GM10248 (cell line): ENCODE data around the gene COL4A1.

ENCODE experiments used
- CTCF ChIA-PET: fragments of 300-600 bp; sonication (Branson Sonifier 250); formaldehyde crosslinking; extraction: SDS; loops from one replicate; lab custom pipeline; 2021; ENCODE audit warnings: antibody characterized with exemption; lab: Yijun Ruan, JAX
- POLR2A ChIA-PET: fragments of 350-650 bp; sonication (Branson Sonifier 250); formaldehyde crosslinking; extraction: SDS; loops from one replicate; lab custom pipeline; 2020; ENCODE audit warnings: antibody characterized with exemption; lab: Yijun Ruan, JAX
- DNase-seq: peaks from one replicate; pipeline ENCODE4 v3.0.0; 2012; ENCODE audit errors: extremely low spot score
- TF ChIP-seq, protein P1 (sequence below): IDR thresholded peaks from 2 replicates; pipeline ENCODE4 v1.5.1; 2012; ENCODE audit warnings: mild to moderate bottlenecking, low read depth; ENCODE audit errors: extremely low read depth, missing control alignments, control extremely low read depth

COL4A1 gene

DNA sequence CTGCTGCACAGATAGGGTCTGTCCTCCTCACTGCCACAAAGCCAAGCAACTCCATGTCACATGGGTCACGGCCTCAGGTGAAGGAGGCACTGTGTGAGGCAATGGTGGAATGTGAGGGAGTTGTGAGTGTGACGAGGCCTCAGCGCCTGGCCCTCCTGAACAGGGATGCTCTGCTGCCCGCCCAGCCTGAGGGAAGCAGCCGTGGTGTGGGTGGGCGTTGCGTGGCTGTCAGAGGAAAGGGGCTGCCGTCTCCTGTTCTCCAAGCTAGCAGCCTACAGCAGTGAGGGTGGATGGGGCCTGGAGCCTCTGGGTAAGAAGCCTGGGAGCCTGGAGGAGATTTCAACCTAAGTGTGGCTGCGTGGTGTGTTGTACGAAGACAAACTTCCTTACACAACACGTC is 125.0 kb downstream of the COL4A1 start:
- TF ChIP-seq, protein P1, sequence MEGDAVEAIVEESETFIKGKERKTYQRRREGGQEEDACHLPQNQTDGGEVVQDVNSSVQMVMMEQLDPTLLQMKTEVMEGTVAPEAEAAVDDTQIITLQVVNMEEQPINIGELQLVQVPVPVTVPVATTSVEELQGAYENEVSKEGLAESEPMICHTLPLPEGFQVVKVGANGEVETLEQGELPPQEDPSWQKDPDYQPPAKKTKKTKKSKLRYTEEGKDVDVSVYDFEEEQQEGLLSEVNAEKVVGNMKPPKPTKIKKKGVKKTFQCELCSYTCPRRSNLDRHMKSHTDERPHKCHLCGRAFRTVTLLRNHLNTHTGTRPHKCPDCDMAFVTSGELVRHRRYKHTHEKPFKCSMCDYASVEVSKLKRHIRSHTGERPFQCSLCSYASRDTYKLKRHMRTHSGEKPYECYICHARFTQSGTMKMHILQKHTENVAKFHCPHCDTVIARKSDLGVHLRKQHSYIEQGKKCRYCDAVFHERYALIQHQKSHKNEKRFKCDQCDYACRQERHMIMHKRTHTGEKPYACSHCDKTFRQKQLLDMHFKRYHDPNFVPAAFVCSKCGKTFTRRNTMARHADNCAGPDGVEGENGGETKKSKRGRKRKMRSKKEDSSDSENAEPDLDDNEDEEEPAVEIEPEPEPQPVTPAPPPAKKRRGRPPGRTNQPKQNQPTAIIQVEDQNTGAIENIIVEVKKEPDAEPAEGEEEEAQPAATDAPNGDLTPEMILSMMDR = no peak
- CTCF ChIA-PET = no interaction called here
- POLR2A ChIA-PET = no interaction called here
- no peak for DNase-seq

DNA sequence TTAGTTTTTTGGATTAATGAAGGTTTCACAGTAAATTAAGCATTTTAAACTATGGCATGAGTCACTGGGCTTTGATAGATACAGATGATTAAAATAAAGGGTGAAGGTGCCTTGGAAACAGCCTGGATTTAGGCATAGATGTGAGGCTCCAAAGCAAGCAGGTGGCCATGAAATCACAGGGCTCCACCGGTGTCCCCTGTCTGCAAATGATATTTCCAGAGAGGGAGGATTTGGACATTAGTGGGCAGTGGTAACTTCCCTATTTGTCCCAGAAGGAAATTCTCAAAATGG is 127.2 kb downstream of the COL4A1 start:
- DNase-seq = no peak
- ChIA-PET CTCF (no interaction called here), POLR2A (no interaction called here)
- TF ChIP-seq, protein P1 = no peak

DNA sequence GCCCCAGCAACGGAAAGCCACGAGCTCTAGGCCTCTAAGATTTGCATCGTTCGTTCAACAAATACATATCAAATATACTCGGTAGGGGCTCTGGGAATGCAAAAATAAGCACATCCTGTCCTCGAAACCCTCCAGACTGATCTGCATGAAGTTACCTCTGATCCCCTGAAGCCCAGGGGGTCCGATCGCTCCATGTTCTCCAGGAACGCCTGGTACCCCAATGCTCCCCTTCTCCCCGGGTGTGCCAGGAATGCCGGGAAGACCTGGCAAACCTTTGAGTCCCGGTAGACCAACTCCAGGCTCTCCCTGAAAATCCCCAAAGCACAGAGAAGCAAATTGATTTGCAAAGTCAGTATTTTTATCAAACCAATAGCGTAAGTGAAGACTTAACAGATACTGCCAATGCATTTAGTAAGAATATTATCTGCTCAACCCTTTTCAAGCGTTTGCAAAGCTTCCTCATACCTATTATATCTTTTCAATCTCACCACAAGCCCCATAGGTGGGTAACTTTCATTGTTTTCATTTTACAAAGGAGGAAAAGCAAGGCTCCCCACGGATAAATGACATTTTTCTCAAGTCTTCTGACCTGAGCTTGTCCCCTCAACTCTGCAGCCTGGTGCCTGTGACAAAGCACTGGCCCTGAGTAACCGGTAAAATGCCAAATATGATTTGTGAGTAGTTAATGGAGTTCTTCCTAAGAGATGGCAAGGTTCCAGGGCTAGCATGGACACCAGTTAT is 127.7 kb downstream of the COL4A1 start:
- CTCF ChIA-PET = no interaction called here
- TF ChIP-seq, protein P1 = no peak
- DNase-seq = no peak
- POLR2A ChIA-PET = no interaction called here

DNA sequence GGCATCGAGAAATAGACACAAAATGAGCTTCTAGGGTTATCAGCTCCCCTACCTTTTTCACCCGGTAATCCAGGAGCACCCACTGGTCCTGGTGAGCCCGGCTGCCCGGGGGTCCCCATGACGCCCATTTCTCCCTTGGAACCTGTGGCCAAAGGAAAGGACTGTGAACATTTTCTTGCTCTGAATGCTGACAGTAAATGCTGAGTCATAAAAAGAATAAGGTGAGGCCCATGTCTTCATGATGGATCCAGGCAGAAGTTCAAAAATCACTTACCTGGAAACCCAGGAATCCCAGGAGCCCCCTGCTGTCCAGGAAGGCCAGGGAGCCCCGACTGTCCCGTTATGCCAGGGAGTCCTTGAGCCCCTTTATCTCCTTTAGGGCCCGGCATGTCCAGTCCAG is 129.2 kb downstream of the COL4A1 start:
- CTCF ChIA-PET = no interaction called here
- POLR2A ChIA-PET = no interaction called here
- DNase-seq = no peak
- TF ChIP-seq, protein P1 = no peak

DNA sequence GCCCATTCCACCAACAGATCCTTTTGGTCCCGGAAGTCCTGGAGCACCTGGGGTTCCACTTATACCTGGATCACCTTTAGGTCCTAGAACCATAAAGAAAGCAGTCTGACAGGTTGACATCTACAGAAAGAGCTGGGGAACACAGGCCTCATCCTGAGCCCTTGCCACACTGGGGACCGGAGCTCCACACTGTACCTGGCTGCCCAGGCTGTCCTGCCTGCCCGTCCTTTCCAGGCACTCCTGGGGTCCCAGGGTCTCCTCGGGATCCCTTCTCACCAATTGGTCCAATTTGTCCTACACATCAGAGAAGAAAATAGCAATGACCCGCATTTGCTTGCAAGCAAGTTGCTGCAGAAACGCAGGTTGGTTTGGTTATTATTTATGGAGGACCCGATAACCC is 130.5 kb downstream of the COL4A1 start:
- ChIA-PET CTCF (no interaction called here), POLR2A (no interaction called here)
- DNase-seq = no peak
- TF ChIP-seq, protein P1 = no peak

DNA sequence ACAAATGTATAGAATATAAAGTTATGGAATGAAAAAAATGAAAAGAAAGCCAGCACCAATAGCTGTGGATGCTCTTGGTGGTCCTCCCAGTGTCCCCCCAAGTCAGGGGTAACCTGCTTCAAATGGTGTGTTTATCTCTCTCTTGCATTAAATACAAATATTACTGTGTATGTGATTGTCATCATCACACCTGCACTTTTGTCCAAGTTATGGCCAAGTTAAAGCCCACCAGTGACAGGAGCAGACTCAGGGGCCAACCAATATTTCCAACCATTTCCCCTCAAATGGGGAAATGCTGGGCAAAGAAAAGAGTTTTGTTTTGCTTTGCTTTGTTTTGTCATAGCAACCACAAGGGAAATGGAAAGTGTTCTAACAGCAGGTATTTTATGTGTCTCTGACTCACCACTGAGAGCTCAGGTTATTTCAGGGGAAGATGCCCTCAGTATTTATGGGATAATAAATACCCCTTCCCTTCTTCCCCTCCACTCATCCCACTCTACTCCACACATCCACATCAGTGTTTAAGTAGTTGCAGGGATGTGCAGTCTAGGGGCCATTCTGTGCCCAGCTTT is 133.6 kb downstream of the COL4A1 start:
- ChIA-PET POLR2A (no interaction called here), CTCF (no interaction called here)
- TF ChIP-seq, protein P1 = no peak
- no peak for DNase-seq
